GM21825 (cell line): ENCODE data around the gene MED31.
A peak's percentile ranks its signal among the peaks of the same experiment; 100 is the strongest.
"Not testable (repeated sequence)": the region's sequence is repeated elsewhere in the genome, so short reads cannot be mapped to it uniquely, and the experiment has no call there.

ENCODE experiments used
- ATAC-seq: cut with Tn5 transposase; IDR thresholded peaks from one replicate; pipeline ENCODE4 v1.9.1; 2021; ENCODE audit warnings: mild to moderate bottlenecking, moderate library complexity; ENCODE audit not compliant: unreplicated experiment

Gene MED31

DNA sequence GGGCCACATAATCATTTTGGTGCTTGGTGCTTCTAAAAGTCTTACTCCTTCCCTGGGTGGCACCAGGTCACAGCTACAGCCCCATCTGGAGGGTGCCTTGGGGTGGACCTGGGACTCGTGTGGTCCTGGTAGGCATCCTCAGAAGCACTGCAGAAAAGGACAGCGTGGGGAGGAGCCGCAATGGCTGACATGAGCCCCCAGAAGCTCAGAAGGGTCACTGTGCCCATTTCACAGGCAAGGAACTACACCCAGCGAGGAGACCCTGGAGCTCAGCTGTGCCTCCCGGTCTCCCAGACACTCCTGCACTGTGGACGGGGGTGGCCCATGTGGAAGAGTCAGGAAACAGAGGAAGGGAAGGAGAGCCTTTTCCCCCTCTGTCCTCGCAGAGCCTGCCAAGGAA, 26.5 kb upstream of the MED31 start:
- no peak for ATAC-seq

DNA sequence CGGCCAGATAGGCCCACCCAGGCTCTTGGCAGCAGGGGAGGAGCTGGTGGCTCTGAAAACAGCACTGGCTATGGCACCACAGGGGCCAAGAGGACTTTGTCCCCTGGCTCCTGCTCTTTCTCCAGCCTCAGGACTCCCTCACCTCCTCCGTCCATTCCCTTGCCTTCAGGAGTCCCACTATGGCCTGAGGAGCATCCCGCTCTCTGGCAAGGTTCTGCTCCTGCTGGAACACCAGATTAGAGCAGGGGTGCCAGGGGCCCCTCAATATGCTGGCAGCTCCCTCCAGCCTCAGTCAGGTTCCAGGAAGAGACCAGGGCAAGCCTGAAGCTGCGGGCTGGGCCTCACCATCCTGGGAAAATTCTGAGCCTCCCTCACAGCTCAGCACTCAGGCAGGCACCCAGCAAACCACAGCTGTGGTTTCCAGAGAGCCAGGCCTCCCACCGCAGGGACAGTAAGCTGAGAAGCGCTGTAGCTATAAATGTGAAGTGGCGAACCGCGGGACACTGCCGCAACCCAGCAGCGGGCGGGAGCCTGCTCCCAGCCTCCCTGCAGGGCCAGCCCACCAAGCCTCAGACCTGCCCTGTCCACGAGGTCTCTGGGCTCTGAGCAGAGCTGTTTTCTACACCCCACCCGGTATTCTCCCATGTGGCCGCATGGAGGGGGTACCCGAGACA, 25.9 kb upstream of the MED31 start:
- ATAC-seq = no peak

DNA sequence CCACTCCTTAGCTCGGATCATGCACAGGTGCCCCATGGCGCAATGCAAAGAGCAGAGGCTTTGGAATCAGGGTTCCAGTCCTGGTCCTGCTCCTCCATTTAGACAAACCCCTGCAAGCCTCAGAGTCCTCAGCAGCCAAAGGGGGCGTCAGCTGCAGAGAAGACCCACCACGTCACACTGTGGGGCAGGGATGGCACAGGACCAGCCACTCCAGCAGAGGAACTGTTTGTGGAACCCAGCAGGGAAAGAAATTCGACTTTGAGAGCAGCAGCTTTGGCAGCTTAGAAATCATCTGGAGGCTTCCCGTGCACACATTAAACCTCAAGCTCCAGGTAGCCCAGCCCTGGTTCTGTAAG, 25.4 kb upstream of the MED31 start:
- ATAC-seq = no peak

DNA sequence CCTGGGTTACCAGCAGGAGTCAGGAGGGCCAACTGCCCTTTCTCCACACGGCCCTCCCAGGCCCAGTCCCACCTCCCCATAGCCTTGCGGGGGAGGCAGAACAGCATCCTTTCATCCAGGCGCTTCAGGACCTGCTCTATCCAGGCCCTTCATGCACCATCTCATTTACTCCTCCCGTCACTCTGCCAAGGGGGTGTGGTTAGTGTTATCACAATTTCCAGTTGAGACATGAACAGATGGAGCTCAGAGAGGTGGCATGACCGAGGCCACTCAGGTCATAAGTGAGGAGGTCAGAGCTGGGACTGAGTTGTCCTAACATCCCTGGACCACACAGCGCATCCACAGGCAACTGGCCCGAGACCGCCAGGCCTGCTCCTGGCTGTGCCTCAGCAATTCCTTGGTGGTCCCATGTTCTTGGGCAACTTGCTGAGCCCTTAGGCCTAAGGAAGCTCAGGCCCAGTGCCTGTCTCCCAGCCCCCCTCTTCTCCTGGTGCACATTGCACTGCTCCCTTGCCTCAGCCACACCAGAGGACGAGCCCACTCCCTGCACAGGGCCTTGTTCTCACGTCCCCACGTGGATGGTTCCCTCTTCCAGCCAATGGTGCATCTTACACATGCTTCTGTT, 23.9 kb upstream of the MED31 start:
- no peak for ATAC-seq

DNA sequence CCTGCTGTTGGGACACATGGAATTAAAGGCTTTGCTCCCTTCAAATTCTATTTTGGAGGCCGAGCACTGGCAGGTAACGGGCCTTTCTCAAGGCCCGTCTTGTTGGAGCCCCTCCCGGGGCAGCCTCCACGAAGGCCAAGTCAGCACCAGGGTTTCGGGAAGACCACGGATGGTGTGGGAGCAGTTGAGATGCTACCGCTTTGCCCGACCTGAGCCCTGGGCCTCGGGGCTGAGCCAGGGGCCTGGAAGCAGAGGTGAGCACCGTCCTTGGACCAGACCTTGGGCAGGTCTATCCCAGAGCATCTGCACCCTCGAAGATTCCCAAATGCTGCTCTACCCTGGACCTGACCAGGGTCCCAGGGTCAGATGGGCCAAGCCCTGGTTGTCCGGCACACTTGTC, 23.2 kb upstream of the MED31 start:
- ATAC-seq = no peak

DNA sequence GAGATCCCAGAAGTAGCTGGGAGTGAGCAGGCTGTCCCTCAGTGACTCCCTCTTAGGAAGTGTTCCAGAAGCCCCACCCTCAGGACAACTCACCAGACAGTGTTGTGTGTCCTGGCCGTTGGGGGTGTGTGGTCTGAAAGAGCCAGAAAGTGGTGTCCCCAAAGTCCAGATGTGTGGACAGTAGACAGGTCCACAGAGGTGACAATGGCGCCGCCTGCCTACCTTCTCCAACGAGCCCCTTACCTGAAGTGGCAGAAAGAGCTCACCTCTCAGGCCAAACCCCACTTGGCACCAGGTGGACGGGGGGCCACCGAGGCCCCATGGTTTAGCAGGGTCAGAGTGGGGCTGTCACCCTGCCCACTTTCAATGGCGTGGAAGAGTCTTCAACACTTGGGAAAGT, 20.0 kb upstream of the MED31 start:
- no peak for ATAC-seq

DNA sequence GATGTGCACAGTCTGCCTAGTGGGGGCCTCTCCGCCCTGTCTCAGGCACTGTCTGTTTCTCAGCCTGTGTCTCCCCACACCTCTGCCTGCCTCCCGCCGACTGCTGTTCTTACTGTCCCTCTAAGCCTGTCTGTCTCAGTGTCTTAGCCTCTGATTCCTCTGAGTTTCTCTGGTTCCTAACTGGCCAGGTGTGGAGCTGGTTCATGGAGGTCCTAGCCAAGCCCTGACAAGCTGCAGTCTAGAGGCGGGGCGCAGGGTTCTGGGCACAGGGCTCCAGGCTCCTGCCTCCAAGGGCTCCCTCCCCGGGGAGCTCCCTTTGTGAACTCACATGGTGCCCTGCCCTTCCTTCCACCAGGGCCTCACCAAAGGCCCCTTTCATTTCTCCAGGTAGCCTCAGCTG, 19.6 kb upstream of the MED31 start:
- ATAC-seq = no peak

DNA sequence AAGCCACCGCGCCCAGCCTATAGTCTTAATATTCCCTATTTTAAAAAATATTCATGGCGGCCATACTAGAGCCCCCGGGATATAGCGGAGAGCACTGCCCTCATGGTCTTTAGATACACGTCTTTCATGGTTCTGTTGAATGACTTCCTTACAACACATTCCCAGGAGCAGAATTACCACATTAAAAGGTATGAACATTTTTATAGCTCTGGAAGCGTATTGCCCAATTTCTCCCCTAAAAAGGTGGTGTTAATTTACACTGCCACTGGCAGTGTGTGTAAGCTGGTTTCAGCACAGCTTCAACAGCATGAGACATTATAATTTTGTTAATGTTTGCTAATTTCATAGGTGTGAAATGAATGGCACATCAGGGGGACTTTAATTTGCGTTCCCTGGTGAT, 19.2 kb upstream of the MED31 start:
- no peak for ATAC-seq

DNA sequence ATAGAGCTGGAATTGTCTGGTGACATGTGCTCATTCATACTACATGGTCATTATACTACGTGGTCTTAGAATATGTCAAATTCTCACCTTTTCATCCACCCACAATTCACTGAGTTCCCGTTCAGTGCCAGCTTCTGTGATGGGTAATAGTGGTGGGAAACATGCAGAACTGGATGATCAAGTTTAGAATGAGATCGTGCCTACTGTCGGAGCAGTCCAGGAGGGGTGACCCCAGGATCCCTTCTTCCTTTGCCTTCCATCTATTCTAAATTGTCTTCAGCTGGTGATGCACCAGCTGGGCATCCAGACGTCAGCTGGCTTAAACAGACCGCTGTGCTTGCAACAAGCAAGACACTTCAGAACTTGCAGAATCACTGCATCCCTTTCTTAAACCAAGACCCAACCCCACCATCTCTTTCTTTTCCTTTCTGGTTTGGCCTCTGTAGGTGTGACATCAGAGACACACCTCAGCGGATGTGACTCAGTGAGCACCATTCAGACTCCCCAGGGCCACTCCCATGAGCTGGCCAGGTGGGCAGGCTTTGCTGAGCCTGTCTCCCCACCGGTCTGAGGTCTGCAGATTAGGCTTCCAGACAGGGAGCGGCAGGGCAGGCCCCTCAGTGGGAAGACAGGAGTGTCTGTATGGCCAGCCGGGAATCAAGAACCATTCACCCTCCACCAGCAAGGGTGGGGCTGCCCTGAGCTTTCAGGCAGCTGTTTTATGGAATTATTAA, 18.2 kb upstream of the MED31 start:
- no peak for ATAC-seq

DNA sequence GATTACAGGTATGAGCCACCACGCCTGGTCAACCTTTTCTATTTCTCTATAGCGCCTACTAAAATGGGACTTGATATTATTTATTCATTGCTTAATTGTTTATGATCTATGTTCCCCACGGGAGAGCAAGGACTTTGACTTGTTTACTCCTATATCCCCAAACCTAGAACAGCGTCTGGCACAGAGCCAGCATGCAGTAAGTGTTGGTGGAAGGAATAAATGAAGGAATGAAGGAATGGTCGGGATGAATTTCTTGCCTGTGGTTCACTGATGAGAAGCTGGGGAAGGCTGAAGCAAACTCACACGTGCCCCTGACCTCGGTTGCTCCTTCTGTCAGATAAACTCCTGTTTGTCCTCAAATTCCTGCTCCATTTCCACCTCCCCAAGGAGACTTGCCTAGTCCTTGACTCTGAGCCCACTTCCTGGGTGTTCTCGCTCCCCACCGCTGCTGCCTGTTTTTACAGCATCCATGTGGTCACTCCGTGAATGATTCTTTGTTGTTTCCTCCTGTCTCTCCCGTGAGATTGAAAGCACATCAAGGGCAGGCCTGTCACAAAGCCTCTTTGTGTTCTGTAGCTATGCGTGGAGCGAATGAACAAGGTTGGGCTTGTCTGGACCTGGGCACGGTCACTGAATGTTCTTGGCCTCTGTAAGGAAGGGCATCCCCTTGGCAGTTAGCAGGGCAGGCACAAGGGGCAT, 17.5 kb upstream of the MED31 start:
- no peak for ATAC-seq

DNA sequence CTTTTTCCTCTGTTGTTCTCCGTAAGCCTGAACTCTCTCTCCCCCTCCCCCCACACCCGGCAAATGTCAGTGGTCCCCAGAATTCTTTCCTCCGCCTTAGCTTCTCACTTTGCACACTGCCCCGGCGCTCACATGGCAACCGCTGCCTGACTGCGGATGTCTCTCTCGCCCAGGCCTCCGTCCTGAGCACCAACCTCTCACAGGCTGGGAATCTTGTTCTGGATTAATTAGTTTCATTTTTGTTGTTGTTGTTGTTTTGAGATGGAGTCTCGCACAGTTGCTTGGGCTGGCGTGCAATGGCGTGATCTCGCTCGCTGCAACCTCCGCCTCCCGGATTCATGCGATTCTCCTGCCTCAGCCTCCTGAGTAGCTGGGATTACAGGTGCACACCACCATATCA, 16.8 kb upstream of the MED31 start:
- ATAC-seq = no peak

DNA sequence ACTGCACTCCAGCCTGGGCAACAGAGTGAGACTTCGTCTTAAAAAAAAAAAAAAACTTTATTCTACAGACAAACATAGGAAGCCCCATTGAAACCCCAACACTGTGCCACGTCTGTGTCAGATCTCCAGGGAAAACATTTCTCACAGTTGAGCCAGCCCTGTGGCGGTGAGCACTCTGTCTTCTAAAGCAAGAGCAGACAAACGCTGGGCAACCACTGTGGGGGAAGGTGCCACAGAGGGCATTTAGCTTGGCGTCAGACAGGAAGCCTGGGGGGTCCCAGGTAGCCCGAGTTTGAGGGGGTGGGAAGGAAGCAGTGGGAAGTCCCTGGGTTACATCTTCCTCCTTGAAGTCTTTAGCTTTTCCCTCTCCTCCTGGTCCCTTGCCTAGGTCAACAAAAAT, 16.1 kb upstream of the MED31 start:
- no peak for ATAC-seq

DNA sequence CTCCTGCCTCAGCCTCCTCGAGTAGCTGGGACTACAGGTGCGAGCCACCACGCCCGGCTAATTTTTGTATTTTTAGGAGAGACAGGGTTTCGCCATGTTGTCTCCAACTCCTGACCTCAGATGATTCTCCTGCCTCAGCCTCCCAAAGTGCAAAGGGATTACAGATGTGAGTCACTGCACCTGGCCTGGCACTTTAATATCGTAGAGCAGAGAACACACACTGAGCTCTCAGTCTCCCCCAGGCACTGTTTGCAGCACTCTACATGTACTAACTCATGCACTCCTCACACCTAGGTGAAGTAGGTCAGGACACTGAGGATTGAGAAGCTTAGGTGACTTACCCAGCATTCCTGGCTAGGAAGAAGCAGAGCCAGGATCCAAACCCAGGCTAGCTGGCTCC, 15.2 kb upstream of the MED31 start:
- ATAC-seq = no peak

DNA sequence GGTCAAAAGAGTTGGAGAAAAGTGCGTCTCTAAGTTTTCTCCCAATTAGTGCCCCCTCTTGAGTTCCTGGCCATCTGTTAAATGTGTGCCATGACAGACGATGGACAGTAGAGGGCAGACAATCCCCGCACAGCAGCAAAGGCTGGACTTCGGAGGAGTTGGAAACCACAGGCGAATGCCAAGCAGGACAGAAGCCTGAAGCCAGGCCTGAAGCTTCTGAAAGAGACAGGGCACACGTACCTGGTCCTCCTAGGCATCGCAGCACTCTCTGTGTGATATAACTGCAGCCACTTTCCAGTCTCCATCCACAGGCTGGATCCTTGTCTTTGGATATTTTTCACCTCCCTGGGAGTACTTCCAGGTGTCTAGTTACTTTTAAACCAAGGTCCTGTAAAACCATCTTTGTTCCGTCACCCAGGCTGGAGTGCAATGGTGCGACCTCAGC, 14.7 kb upstream of the MED31 start:
- ATAC-seq = no peak

DNA sequence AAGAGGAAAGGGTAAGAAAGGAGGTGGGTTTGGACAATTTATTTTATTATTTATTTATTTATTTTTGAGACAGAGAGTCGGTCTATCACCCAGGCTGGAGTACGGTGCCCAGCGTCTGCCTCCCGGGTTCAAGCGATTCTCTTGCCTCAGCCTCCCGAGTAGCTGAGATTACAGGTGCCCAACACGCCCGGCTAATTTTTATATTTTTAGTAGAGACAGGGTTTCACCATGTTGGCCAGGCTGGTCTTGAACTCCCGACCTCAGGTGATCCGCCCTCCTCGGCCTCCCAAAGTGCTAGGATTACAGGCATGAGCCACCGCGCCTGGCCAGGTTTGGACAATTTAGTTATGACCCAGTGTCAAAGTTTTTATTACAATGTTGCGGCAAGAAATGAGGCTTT, 11.8 kb upstream of the MED31 start:
- not testable (repeated sequence) for ATAC-seq

DNA sequence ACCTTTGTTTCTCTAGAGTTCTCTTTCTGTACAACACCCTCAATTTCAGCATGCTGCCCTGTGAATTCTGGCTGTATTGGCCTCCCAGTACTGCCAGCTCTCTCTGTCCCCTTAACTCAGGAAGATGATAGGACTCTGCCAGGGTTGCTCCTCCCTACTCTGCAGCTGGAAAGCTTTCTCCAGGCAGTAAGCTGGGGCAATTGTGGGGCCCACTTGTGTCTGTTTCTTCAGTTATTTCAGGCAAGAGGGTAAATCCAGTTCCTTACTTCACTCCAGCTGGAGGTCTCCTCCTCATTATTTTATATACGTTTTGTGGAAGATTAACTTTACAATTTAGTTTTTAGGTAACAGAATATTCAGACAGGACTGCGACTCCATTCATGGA, 10.1 kb upstream of the MED31 start:
- ATAC-seq = no peak

DNA sequence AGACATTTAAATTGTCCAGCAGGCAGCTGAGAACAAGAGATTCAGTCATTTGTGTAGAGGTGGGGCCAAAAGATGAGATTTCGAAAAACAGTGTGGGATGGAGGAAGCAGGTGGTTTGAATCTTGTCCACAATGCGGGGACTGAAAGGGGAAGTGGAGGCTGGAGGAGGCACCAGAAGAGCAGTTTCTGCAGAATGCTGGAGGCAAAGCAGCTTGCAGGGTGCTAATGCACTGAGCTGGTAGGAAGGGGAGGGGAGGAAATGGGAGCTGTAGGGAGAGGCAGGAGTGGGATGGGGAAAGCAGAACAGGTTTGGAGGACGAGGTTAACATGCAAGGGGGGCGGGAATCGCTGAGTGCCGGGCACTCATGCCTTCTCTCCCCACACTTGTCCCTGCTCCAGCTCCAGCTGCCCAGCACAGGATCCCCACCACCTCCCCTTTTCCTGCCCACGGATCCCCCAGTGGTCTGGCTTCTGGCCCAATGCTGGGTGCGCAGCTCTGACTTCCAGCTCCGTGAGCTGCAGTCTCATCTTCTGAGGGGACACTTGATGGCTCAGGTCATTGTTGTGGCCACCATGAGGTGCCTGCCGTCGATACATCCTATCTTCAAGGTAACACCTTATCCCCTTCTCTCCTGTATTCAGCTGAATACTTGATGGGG, 9.5 kb upstream of the MED31 start:
- ATAC-seq = peak; percentile 77

DNA sequence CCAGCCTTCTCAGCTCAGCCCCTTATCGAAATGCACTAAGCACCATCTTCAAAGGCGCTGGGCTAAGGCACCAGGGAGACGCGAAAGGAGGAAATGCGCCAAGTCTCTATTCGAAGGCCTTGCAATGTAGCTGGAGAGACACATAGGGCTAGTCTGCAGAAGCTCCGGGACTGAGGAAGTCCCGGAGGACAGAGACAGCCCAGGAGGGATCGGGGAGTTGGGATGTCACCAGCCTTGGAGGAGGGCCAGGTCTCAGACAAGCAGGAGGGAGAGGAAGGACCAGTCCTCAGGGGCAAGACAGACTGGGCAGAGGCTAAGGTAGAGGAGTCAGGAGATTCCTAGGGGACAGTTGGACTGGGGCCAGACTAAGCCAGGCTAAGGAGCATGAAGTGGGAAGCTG, 8.7 kb upstream of the MED31 start:
- ATAC-seq = no peak

DNA sequence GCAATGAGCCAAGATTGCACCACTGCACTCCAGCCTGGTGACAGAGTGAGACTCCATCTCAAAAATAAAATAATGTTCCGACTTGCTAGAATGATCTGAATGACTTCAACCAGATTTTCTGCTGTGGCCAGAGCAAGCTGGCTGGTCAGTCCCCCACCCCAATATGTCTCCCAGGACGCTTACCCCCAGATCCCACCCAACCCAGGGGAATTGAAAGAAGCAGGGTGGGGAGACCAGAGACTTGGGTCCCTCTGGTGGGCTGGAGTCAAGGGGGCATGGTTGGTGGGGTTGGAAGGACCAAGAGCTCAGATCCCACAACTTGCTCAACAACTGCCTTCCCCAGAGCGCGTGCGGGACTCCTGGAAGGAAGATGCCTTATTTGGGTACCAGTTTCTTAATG, 7.0 kb upstream of the MED31 start:
- ATAC-seq = not testable (repeated sequence)

DNA sequence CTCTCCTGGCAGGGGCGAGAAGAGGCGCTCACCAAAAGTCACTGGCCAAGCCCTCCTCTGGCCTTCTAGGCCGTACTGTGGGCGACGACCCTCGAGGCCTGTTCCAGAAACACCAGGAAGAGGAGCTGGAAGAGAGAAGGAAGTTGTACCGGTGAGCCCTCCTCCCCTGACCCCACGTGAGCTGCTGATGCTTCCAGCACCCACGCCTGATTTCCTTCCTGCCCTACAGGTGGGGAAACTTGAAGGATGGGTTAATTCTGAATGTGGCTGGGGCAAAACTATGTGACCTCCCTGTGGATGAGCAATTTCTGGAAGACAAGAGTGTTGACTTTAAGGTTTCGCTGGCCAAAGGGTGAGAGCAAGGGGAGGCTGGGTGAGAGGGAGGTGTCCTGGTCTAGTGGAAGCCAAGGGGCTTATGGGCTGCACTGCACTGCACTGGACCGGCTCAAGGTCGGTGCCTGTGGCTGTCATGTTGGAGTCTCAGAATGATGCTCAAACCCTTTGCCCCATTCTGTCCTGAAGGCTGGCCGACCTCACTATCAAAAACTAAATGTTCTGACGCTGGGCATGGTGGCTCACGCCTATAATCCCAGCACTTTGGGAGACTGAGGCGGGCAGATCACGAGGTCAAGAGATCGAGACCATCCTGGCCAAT, 6.4 kb upstream of the MED31 start:
- ATAC-seq = no peak
